Hepatocyte (in vitro differentiated cells): Measurements from ENCODE around the gene FOXL2NB. TPM values are rescaled to one million over a fixed set of nuclear protein-coding genes. Genes with fewer than 3 reads are reported as not detected.
A peak's percentile ranks its signal among the peaks of the same experiment; 100 is the strongest.

Experiments used
- DNase-seq: peaks from one replicate; pipeline ENCODE4 v3.0.0-alpha.2; 2016; ENCODE audit warnings: low spot score
- H2AFZ ChIP-seq: fragments of 200-600 bp; sonication (generic); 2 replicates; pipeline ENCODE4 v1.6.0; 2016; ENCODE audit warnings: antibody characterized with exemption, mild to moderate bottlenecking
- H3K27ac ChIP-seq: fragments of 200-600 bp; sonication (generic); 2 replicates; pipeline ENCODE4 v1.5.1; 2016; ENCODE audit warnings: mild to moderate bottlenecking
- H3K27me3 ChIP-seq: fragments of 200-600 bp; sonication (generic); 2 replicates; pipeline ENCODE4 v1.6.1; 2016
- H3K36me3 ChIP-seq: fragments of 200-600 bp; sonication (generic); replicated peaks from 2 replicates; pipeline ENCODE4 v1.5.1; 2016; ENCODE audit warnings: low read depth; ENCODE audit not compliant: insufficient read depth
- H3K4me1 ChIP-seq: fragments of 200-600 bp; sonication (generic); 2 replicates; pipeline ENCODE4 v1.5.1; 2016; ENCODE audit warnings: mild to moderate bottlenecking, moderate library complexity; ENCODE audit not compliant: insufficient read depth
- H3K4me2 ChIP-seq: fragments of 200-600 bp; sonication (generic); 2 replicates; pipeline ENCODE4 v1.6.0; 2016
- H3K4me3 ChIP-seq: fragments of 200-600 bp; sonication (generic); 2 replicates; pipeline ENCODE4 v1.5.1; 2016; ENCODE audit warnings: mild to moderate bottlenecking
- H3K79me2 ChIP-seq: fragments of 200-600 bp; sonication (generic); 2 replicates; pipeline ENCODE4 v1.6.0; 2017; ENCODE audit warnings: mild to moderate bottlenecking
- H3K9me2 ChIP-seq: fragments of 200-600 bp; sonication (generic); replicated peaks from 2 replicates; pipeline ENCODE4 v1.6.0; 2017; ENCODE audit warnings: mild to moderate bottlenecking; ENCODE audit not compliant: insufficient read depth
- H3K9me3 ChIP-seq: fragments of 200-600 bp; sonication (generic); 2 replicates; pipeline ENCODE4 v1.5.1; 2016; ENCODE audit warnings: low read depth, mild to moderate bottlenecking
- H4K20me1 ChIP-seq: fragments of 200-600 bp; sonication (generic); 2 replicates; pipeline ENCODE4 v1.6.0; 2016; ENCODE audit warnings: mild to moderate bottlenecking; ENCODE audit not compliant: insufficient read depth, poor library complexity, severe bottlenecking
- CTCF ChIP-seq: fragments of 200-600 bp; sonication (generic); IDR thresholded peaks from 2 replicates; pipeline ENCODE4 v1.5.1; 2016; ENCODE audit warnings: antibody characterized with exemption, mild to moderate bottlenecking; ENCODE audit not compliant: poor library complexity
- EZH2 ChIP-seq: fragments of 200-600 bp; sonication (generic); IDR thresholded peaks from 2 replicates; pipeline ENCODE4 v1.6.1; 2016; ENCODE audit warnings: antibody characterized with exemption, mild to moderate bottlenecking, borderline replicate concordance
- EZH2phosphoT487 ChIP-seq: fragments of 200-600 bp; sonication (generic); IDR thresholded peaks from one replicate; pipeline ENCODE4 v1.6.1; 2018; ENCODE audit warnings: antibody characterized with exemption, mild to moderate bottlenecking, low read depth, moderate library complexity; ENCODE audit not compliant: unreplicated experiment, severe bottlenecking
- WGBS: methylation state at CpG from one replicate; pipeline ENCODE4 v1.1.6; 2016; ENCODE audit warnings: low lambda C conversion rate; ENCODE audit errors: missing lambda C conversion rate; 5-methylcytosine and 5-hydroxymethylcytosine counted together
- polyA plus RNA-seq: library from polyadenylated mRNA; unstranded; fragments of >200 nt; fragmentation: Nextera tagmentation; extraction: Ambion mirVana; gene quantifications from 2 replicates; pipeline ENCODE4 v1.2.1, GENCODE V29; 2016
- total RNA-seq: library from RNA; depleted of rRNA; stranded (reverse); fragments of >200 nt; gene quantifications from 2 replicates; pipeline ENCODE4 v1.2.3, GENCODE V29; 2014

FOXL2NB gene
- total and polyA plus RNA-seq, 2 experiments from 2014 or later: not detected

GRCh38 chr3:138943724-138944653 is 3.0 kb upstream of the FOXL2NB start:
- Histone ChIP-seq H3K4me1 (peaks cover 28% of the 10 kb centered on the region), H3K27me3 (peaks cover 97% of the 10 kb centered on the region), H3K36me3 (no peaks in the 10 kb centered on the region), H3K4me2 (peak overlapping the region; percentile 65), H3K9me3 (no peaks in the 10 kb centered on the region), H4K20me1 (peaks cover 2% of the 10 kb centered on the region), H3K9me2 (no peaks in the 10 kb centered on the region), H3K27ac (no peak overlapping the region), H3K79me2 (no peaks in the 10 kb centered on the region), H2AFZ (no peak overlapping the region), H3K4me3 (no peak overlapping the region)
- 8% methylated on average over 30 of the region's 30 CpGs for WGBS
- DNase-seq: no peak
- TF ChIP-seq CTCF: no peak
- TF ChIP-seq EZH2phosphoT487: peak; percentile 94
- TF ChIP-seq EZH2: peak; percentile 98

GRCh38 chr3:138944654-138944928 is 2.4 kb upstream of the FOXL2NB start:
- no peak for DNase-seq
- Histone ChIP-seq H3K27ac (no peak overlapping the region), H3K27me3 (peaks cover 97% of the 10 kb centered on the region), H2AFZ (peak overlapping the region; percentile 53), H3K9me3 (no peaks in the 10 kb centered on the region), H3K79me2 (no peaks in the 10 kb centered on the region), H3K36me3 (no peaks in the 10 kb centered on the region), H3K4me1 (peaks cover 28% of the 10 kb centered on the region), H3K9me2 (no peaks in the 10 kb centered on the region), H3K4me2 (peak overlapping the region; percentile 65), H4K20me1 (no peaks in the 10 kb centered on the region), H3K4me3 (no peak overlapping the region)
- 2% methylated on average over 11 of the region's 12 CpGs for WGBS
- TF ChIP-seq EZH2 (no peak), EZH2phosphoT487 (no peak), CTCF (no peak)

- no peaks in the 10 kb centered on the region for H3K9me2 ChIP-seq
- peak; percentile 30 for DNase-seq
- H3K9me3 ChIP-seq: no peaks in the 10 kb centered on the region
- no peak overlapping the region for H3K4me3 ChIP-seq
- 1% methylated on average over 79 of the region's 80 CpGs for WGBS
- H4K20me1 ChIP-seq: no peaks in the 10 kb centered on the region
- H3K27me3 ChIP-seq: peaks cover 97% of the 10 kb centered on the region
- peak overlapping the region; percentile 53 for H2AFZ ChIP-seq
- H3K27ac ChIP-seq: no peak overlapping the region
- H3K36me3 ChIP-seq: no peaks in the 10 kb centered on the region
- H3K79me2 ChIP-seq: no peaks in the 10 kb centered on the region
- no peak for TF ChIP-seq CTCF
- peak; percentile 97 for TF ChIP-seq EZH2
- peak; percentile 75 for TF ChIP-seq EZH2phosphoT487
- peak overlapping the region; percentile 65 for H3K4me2 ChIP-seq
- peaks cover 33% of the 10 kb centered on the region for H3K4me1 ChIP-seq
These were observed 1.9 kb upstream of the FOXL2NB start for GRCh38 chr3:138944929-138945708.
